GM12873 (cell line): ENCODE measurements around the gene SLC6A6.

Source experiments
- TF ChIP-seq, protein P1 (sequence below): IDR thresholded peaks from 2 replicates; pipeline ENCODE4 v1.5.1; 2012; ENCODE audit warnings: low read depth, mild to moderate bottlenecking, moderate library complexity, low read length, control low read depth; ENCODE audit not compliant: insufficient read depth; ENCODE audit errors: missing control alignments

Gene SLC6A6

DNA sequence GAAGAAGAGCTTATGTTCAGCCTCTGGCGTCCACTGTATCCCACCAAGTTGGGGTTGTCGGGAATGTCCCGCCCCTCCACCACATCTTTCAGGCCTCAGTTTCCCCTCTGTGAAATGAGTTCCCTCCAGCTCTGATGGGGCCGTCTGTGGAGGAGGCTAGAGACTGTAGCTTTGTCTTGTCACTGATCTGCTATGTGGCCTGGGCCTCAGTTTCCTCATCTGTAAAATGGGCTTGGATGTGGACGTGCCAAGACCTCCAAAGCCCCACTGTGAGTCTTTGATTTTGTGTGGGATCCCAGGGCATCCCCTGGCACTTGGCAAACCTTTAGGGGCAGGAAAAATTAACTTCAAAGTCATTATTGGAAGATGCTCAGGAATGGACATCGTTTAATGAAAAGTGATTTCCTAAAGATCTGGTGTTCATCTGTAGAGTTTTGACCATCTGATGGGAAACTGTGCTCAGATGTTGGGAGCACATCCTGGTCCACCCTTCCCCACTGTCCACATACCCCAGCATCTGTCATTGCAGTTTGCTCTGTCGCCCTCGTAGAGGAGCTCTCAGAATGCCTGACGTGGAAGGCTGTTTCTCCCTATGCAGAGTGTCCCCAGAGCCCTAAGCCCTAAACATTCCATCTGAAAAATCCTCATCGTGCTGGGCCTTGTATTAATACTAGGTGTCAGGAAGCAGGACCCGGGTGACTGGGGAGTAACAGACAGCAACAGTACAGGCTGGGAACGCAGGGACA, 28.5 kb downstream of the SLC6A6 start:
- TF ChIP-seq, protein P1, sequence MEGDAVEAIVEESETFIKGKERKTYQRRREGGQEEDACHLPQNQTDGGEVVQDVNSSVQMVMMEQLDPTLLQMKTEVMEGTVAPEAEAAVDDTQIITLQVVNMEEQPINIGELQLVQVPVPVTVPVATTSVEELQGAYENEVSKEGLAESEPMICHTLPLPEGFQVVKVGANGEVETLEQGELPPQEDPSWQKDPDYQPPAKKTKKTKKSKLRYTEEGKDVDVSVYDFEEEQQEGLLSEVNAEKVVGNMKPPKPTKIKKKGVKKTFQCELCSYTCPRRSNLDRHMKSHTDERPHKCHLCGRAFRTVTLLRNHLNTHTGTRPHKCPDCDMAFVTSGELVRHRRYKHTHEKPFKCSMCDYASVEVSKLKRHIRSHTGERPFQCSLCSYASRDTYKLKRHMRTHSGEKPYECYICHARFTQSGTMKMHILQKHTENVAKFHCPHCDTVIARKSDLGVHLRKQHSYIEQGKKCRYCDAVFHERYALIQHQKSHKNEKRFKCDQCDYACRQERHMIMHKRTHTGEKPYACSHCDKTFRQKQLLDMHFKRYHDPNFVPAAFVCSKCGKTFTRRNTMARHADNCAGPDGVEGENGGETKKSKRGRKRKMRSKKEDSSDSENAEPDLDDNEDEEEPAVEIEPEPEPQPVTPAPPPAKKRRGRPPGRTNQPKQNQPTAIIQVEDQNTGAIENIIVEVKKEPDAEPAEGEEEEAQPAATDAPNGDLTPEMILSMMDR, result peak; percentile 12

- TF ChIP-seq, protein P1, result peak; percentile 39
These were observed 29.1 kb downstream of the SLC6A6 start for GRCh38 chr3:14431452-14431916.

- TF ChIP-seq, protein P1, result no peak
These were observed 29.8 kb downstream of the SLC6A6 start for GRCh38 chr3:14431917-14432834.

DNA sequence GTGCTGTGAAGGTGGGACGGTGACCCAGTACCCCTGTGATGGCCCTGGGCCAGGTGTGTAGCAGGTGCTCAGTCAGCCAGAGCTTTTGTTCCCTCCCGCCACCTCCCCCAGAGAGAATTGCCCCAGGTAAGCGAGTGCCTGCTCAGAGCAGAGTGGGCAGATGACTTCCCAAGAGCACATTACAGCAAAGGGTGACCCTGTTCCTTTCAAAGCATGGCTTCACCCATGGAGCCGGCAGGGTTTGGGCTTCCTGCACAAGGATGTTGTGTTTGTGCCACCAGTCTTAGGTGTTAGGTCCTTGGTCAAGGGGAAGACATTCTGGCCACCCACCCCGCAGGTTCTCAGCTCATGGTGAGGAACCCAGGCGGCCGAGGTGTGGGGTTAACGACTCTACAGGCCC, 30.7 kb downstream of the SLC6A6 start:
- TF ChIP-seq, protein P1, result no peak

- TF ChIP-seq, protein P1, result no peak
These were observed 31.7 kb downstream of the SLC6A6 start for GRCh38 chr3:14434126-14434497.

DNA sequence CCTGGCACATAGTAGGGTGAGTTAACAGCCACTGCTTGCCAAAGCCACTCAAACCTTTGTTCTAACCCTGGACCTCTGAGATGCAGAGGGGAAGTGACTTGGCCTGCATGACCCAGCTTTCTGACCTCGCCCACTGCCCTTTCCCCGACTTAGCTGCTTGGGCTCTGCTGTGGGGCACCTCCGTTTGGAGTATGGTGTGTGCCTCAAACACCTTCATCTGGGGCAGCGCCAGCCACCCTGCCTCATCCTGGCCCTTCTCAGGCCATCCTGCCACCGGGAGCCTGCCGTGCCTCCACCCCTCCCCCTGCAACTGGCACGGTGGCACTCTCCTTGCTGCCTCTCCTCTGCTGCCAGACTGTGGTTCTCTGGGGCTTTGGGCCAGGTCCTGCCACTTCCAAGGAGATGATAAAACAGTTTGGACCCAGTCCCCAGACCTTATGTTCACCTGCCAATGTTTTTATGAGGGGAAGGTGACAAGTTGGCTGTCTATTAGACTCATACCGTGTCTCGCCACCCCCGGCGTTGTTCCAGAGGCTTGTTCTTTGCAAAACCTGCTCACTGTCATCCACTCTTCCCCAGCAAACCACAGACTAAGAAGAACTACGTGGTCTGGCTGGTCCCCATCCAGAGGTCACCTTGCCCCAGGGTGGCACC, 32.2 kb downstream of the SLC6A6 start:
- TF ChIP-seq, protein P1, result no peak
